GM12892 (cell line): Measurements from ENCODE around the gene SHMT2.

Experiments
- POLR2A ChIP-seq: IDR thresholded peaks from 2 replicates; pipeline ENCODE4 v1.6.1; 2011; ENCODE audit warnings: low read depth, low read length, control low read depth
- POLR2AphosphoS5 ChIP-seq: IDR thresholded peaks from 2 replicates; pipeline ENCODE4 v1.6.1; 2011; ENCODE audit warnings: low read depth, low read length, control low read depth
- TAF1 ChIP-seq: IDR thresholded peaks from 2 replicates; pipeline ENCODE4 v1.6.1; 2011; ENCODE audit warnings: low read depth, mild to moderate bottlenecking, control low read depth, low read length, borderline replicate concordance

DNA sequence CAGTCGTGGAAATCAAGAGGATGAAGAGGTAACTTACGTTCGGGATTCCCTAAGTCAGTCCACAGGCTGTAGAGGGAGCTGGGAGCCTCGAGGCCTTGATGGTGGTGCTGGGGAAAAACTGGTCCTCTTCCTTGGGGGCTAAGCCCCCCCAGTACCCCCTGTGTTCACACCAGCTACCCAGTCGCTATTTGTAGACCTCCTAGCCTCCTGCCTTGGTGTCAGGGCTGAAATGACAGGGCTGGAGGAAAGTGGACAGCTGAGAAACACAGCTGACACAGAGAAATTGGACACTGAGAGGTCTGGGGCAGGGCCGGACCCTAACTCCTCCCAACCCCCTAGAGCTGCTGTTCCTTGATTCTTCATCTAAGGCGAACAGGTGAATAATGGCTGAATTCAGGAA, 21.4 kb downstream of the SHMT2 start, which contains the start of gene STAC3:
- TF ChIP-seq POLR2A (no peak), POLR2AphosphoS5 (no peak), TAF1 (no peak)
